ENCODE data around the gene NOL4L.
A peak's percentile ranks its signal among the peaks of the same experiment; 100 is the strongest.

NOL4L gene

GRCh38 chr20:32438331-32438858 is 146.7 kb downstream of the NOL4L start:
- H3K27me3 ChIP-seq (ENCODE audit: insufficient read depth, low read length, poor library complexity) = no peaks in the 10 kb centered on the region
- no peak overlapping the region for H3K9ac ChIP-seq (ENCODE audit: low read length)
- no peak for DNase-seq
- no peak overlapping the region for H2BK120ac ChIP-seq (ENCODE audit: low read depth, low read length)
- no peak overlapping the region for H2BK15ac ChIP-seq (replicated peaks; ENCODE audit: low read depth)
- H3K18ac ChIP-seq (ENCODE audit: low read length) = no peak overlapping the region
- no peak overlapping the region for H3K56ac ChIP-seq (ENCODE audit: low read length)
- H3K4me1 ChIP-seq (ENCODE audit: control insufficient read depth, low read depth, low read length) = no peaks in the 10 kb centered on the region
- H3K79me1 ChIP-seq (ENCODE audit: low read length) = no peaks in the 10 kb centered on the region
- no CpG with 5 or more reads among the region's 8 CpGs for WGBS (ENCODE audit: extremely low coverage, insufficient coverage, low lambda C conversion rate)
- peaks cover 10% of the 10 kb centered on the region for H3K36me3 ChIP-seq (ENCODE audit: control insufficient read depth, insufficient read depth, low read length)
- no peak overlapping the region for H3K4ac ChIP-seq (ENCODE audit: low read depth, low read length)
- H2BK5ac ChIP-seq (ENCODE audit: low read length) = no peak overlapping the region
- H3K79me2 ChIP-seq (ENCODE audit: control insufficient read depth, insufficient read depth, low read length) = no peaks in the 10 kb centered on the region
- H3K27ac ChIP-seq (ENCODE audit: low read depth, low read length) = no peak overlapping the region
- H4K5ac ChIP-seq (ENCODE audit: low read length) = no peak overlapping the region
- H3K23ac ChIP-seq (ENCODE audit: low read length) = no peak overlapping the region
- H3K4me3 ChIP-seq (ENCODE audit: low read length) = no peak overlapping the region
- H4K8ac ChIP-seq (ENCODE audit: low read depth, low read length) = no peak overlapping the region
- H3K4me2 ChIP-seq (ENCODE audit: low read length) = no peak overlapping the region
- no peak overlapping the region for H2AK5ac ChIP-seq (ENCODE audit: low read length)

- H3K4me2 ChIP-seq (ENCODE audit: low read length) = no peak overlapping the region
- no peaks in the 10 kb centered on the region for H3K27me3 ChIP-seq (ENCODE audit: insufficient read depth, low read length, poor library complexity)
- no peak overlapping the region for H2BK15ac ChIP-seq (replicated peaks; ENCODE audit: low read depth)
- no peak overlapping the region for H2BK120ac ChIP-seq (ENCODE audit: low read depth, low read length)
- H3K27ac ChIP-seq (ENCODE audit: low read depth, low read length) = no peak overlapping the region
- DNase-seq = peak; percentile 40
- no peak overlapping the region for H3K9ac ChIP-seq (ENCODE audit: low read length)
- H2BK5ac ChIP-seq (ENCODE audit: low read length) = no peak overlapping the region
- H3K4me3 ChIP-seq (ENCODE audit: low read length) = no peak overlapping the region
- H3K56ac ChIP-seq (ENCODE audit: low read length) = no peak overlapping the region
- H4K5ac ChIP-seq (ENCODE audit: low read length) = no peak overlapping the region
- H3K4ac ChIP-seq (ENCODE audit: low read depth, low read length) = no peak overlapping the region
- H3K79me1 ChIP-seq (ENCODE audit: low read length) = no peaks in the 10 kb centered on the region
- no peak overlapping the region for H2AK5ac ChIP-seq (ENCODE audit: low read length)
- H3K23ac ChIP-seq (ENCODE audit: low read length) = no peak overlapping the region
- no peak overlapping the region for H3K18ac ChIP-seq (ENCODE audit: low read length)
- H4K8ac ChIP-seq (ENCODE audit: low read depth, low read length) = no peak overlapping the region
- WGBS (ENCODE audit: extremely low coverage, insufficient coverage, low lambda C conversion rate) = no CpG with 5 or more reads among the region's 5 CpGs
- no peaks in the 10 kb centered on the region for H3K79me2 ChIP-seq (ENCODE audit: control insufficient read depth, insufficient read depth, low read length)
- H3K4me1 ChIP-seq (ENCODE audit: control insufficient read depth, low read depth, low read length) = no peaks in the 10 kb centered on the region
- H3K36me3 ChIP-seq (ENCODE audit: control insufficient read depth, insufficient read depth, low read length) = peaks cover 11% of the 10 kb centered on the region
Measured at GRCh38 chr20:32437391-32438074, 147.6 kb downstream of the NOL4L start.

GRCh38 chr20:32436968-32437367 is 148.2 kb downstream of the NOL4L start:
- Histone ChIP-seq H4K5ac (ENCODE audit: low read length) (no peak overlapping the region), H2BK120ac (ENCODE audit: low read depth, low read length) (no peak overlapping the region), H2BK5ac (ENCODE audit: low read length) (no peak overlapping the region), H3K4ac (ENCODE audit: low read depth, low read length) (no peak overlapping the region), H4K8ac (ENCODE audit: low read depth, low read length) (no peak overlapping the region), H3K56ac (ENCODE audit: low read length) (no peak overlapping the region), H2BK15ac (replicated peaks; ENCODE audit: low read depth) (no peak overlapping the region), H3K4me3 (ENCODE audit: low read length) (no peak overlapping the region), H3K18ac (ENCODE audit: low read length) (no peak overlapping the region), H3K27me3 (ENCODE audit: insufficient read depth, low read length, poor library complexity) (no peaks in the 10 kb centered on the region), H3K79me1 (ENCODE audit: low read length) (no peaks in the 10 kb centered on the region), H3K4me1 (ENCODE audit: control insufficient read depth, low read depth, low read length) (no peaks in the 10 kb centered on the region), H3K9ac (ENCODE audit: low read length) (no peak overlapping the region), H3K36me3 (ENCODE audit: control insufficient read depth, insufficient read depth, low read length) (peaks cover 11% of the 10 kb centered on the region), H3K27ac (ENCODE audit: low read depth, low read length) (no peak overlapping the region), H3K4me2 (ENCODE audit: low read length) (no peak overlapping the region), H3K23ac (ENCODE audit: low read length) (no peak overlapping the region), H2AK5ac (ENCODE audit: low read length) (no peak overlapping the region), H3K79me2 (ENCODE audit: control insufficient read depth, insufficient read depth, low read length) (no peaks in the 10 kb centered on the region)
- no CpG with 5 or more reads among the region's 7 CpGs for WGBS (ENCODE audit: extremely low coverage, insufficient coverage, low lambda C conversion rate)
- no peak for DNase-seq

- DNase-seq = no peak
- H2BK15ac ChIP-seq (replicated peaks; ENCODE audit: low read depth) = no peak overlapping the region
- H3K36me3 ChIP-seq (ENCODE audit: control insufficient read depth, insufficient read depth, low read length) = peaks cover 11% of the 10 kb centered on the region
Measured at GRCh38 chr20:32436142-32436861, 148.8 kb downstream of the NOL4L start.

GRCh38 chr20:32435449-32436107 is 149.6 kb downstream of the NOL4L start:
- H3K4ac ChIP-seq (ENCODE audit: low read depth, low read length) = no peak overlapping the region
- no peak overlapping the region for H2BK15ac ChIP-seq (replicated peaks; ENCODE audit: low read depth)
- no peak overlapping the region for H2BK120ac ChIP-seq (ENCODE audit: low read depth, low read length)
- WGBS (ENCODE audit: extremely low coverage, insufficient coverage, low lambda C conversion rate) = no CpG with 5 or more reads among the region's 12 CpGs
- no peak overlapping the region for H4K8ac ChIP-seq (ENCODE audit: low read depth, low read length)
- no peak overlapping the region for H3K56ac ChIP-seq (ENCODE audit: low read length)
- no peak overlapping the region for H3K23ac ChIP-seq (ENCODE audit: low read length)
- H3K36me3 ChIP-seq (ENCODE audit: control insufficient read depth, insufficient read depth, low read length) = peaks cover 14% of the 10 kb centered on the region
- H3K4me1 ChIP-seq (ENCODE audit: control insufficient read depth, low read depth, low read length) = no peaks in the 10 kb centered on the region
- H3K79me2 ChIP-seq (ENCODE audit: control insufficient read depth, insufficient read depth, low read length) = no peaks in the 10 kb centered on the region
- no peak for DNase-seq
- H3K4me3 ChIP-seq (ENCODE audit: low read length) = no peak overlapping the region
- no peak overlapping the region for H3K18ac ChIP-seq (ENCODE audit: low read length)
- H4K5ac ChIP-seq (ENCODE audit: low read length) = no peak overlapping the region
- no peak overlapping the region for H2BK5ac ChIP-seq (ENCODE audit: low read length)
- H3K9ac ChIP-seq (ENCODE audit: low read length) = no peak overlapping the region
- H2AK5ac ChIP-seq (ENCODE audit: low read length) = no peak overlapping the region
- H3K4me2 ChIP-seq (ENCODE audit: low read length) = no peak overlapping the region
- no peaks in the 10 kb centered on the region for H3K27me3 ChIP-seq (ENCODE audit: insufficient read depth, low read length, poor library complexity)
- no peaks in the 10 kb centered on the region for H3K79me1 ChIP-seq (ENCODE audit: low read length)
- no peak overlapping the region for H3K27ac ChIP-seq (ENCODE audit: low read depth, low read length)

More at GRCh38 chr20:32436142-32436861, 148.8 kb downstream of the NOL4L start:
- Histone ChIP-seq H3K27ac (ENCODE audit: low read depth, low read length) (no peak overlapping the region), H3K4me2 (ENCODE audit: low read length) (no peak overlapping the region), H2BK120ac (ENCODE audit: low read depth, low read length) (no peak overlapping the region), H3K4me3 (ENCODE audit: low read length) (no peak overlapping the region), H3K9ac (ENCODE audit: low read length) (no peak overlapping the region), H3K56ac (ENCODE audit: low read length) (no peak overlapping the region), H2BK5ac (ENCODE audit: low read length) (no peak overlapping the region), H3K79me1 (ENCODE audit: low read length) (no peaks in the 10 kb centered on the region), H4K8ac (ENCODE audit: low read depth, low read length) (no peak overlapping the region), H3K27me3 (ENCODE audit: insufficient read depth, low read length, poor library complexity) (no peaks in the 10 kb centered on the region), H3K23ac (ENCODE audit: low read length) (no peak overlapping the region), H3K4me1 (ENCODE audit: control insufficient read depth, low read depth, low read length) (no peaks in the 10 kb centered on the region), H3K79me2 (ENCODE audit: control insufficient read depth, insufficient read depth, low read length) (no peaks in the 10 kb centered on the region), H4K5ac (ENCODE audit: low read length) (no peak overlapping the region), H3K4ac (ENCODE audit: low read depth, low read length) (no peak overlapping the region), H3K18ac (ENCODE audit: low read length) (no peak overlapping the region), H2AK5ac (ENCODE audit: low read length) (no peak overlapping the region)
- WGBS (ENCODE audit: extremely low coverage, insufficient coverage, low lambda C conversion rate) = no CpG with 5 or more reads among the region's 11 CpGs

Data from mesendoderm (in vitro differentiated cells).